Measurements from ENCODE around the gene DQX1.

Gene DQX1

GRCh38 chr2:74510272-74510671 lies 15.8 kb downstream of the DQX1 start:
- no peak for DNase-seq

GRCh38 chr2:74507926-74508520 lies 18.0 kb downstream of the DQX1 start:
- no peak for DNase-seq

GRCh38 chr2:74507145-74507925 lies 18.7 kb downstream of the DQX1 start, which contains the start of gene PCGF1:
Gene PCGF1, minus strand, starts transcription at chr2:74507695. Its CDS starts 27 bp downstream, at chr2:74507668.
- DNase-seq = peak; percentile 98

GRCh38 chr2:74505448-74506246 lies 20.4 kb downstream of the DQX1 start:
- DNase-seq = no peak

GRCh38 chr2:74504591-74504990 lies 21.4 kb downstream of the DQX1 start:
- no peak for DNase-seq

- DNase-seq = no peak
Measured at GRCh38 chr2:74503506-74504475, 22.2 kb downstream of the DQX1 start.

GRCh38 chr2:74502720-74503505 lies 23.1 kb downstream of the DQX1 start:
- DNase-seq = no peak

- no peak for DNase-seq
Measured at GRCh38 chr2:74502147-74502719, 23.8 kb downstream of the DQX1 start.

- no peak for DNase-seq
Measured at GRCh38 chr2:74501335-74502071, 24.5 kb downstream of the DQX1 start.

GRCh38 chr2:74500578-74500946 lies 25.5 kb downstream of the DQX1 start:
- no peak for DNase-seq

- no peak for DNase-seq
Measured at GRCh38 chr2:74499940-74500577, 26.0 kb downstream of the DQX1 start.

- DNase-seq = no peak
Measured at GRCh38 chr2:74499267-74499939, 26.6 kb downstream of the DQX1 start, which contains the start of gene LBX2. Gene LBX2, minus strand, starts transcription at chr2:74499603. Its CDS starts 66 bp downstream, at chr2:74499537.

- no peak for DNase-seq
Measured at GRCh38 chr2:74498500-74499266, 27.3 kb downstream of the DQX1 start.

GRCh38 chr2:74497777-74498499 lies 28.1 kb downstream of the DQX1 start:
- DNase-seq = no peak

- DNase-seq = no peak
Measured at GRCh38 chr2:74496997-74497776, 28.8 kb downstream of the DQX1 start.

GRCh38 chr2:74495440-74495839 lies 30.6 kb downstream of the DQX1 start:
- DNase-seq = no peak

GRCh38 chr2:74493546-74493945 lies 32.5 kb downstream of the DQX1 start:
- no peak for DNase-seq
